H1 (cell line): ENCODE data around the gene SLC24A3. TPM values are rescaled to one million over a fixed set of nuclear protein-coding genes. Genes with fewer than 3 reads are reported as not detected.

Experiments
- CTCF ChIA-PET: fragments of 300-600 bp; sonication (Branson Sonifier 250); formaldehyde crosslinking; loops from one replicate; lab custom pipeline; 2021; ENCODE audit not compliant: partially characterized antibody; lab: Charles Lee
- POLR2A ChIA-PET: fragments of 300-600 bp; sonication (Branson Sonifier 250); formaldehyde crosslinking; loops from one replicate; lab custom pipeline; 2021; ENCODE audit warnings: inconsistent platforms; ENCODE audit not compliant: partially characterized antibody; lab: Charles Lee
- DNase-seq, 2 experiments: peaks; one replicate each; pipeline versions ENCODE4 v3.0.0 to v3.0.0-alpha.2; 2010 to 2022; ENCODE audit warnings: low spot score in 2 of 2, low read depth in 1 of 2, mixed read lengths in 1 of 2
- FAIRE-seq: peaks from 2 replicates; lab custom pipeline; 2011; peaks lifted over from hg19 to GRCh38; lab: Jason Lieb, UNC
- H2AFZ ChIP-seq: 2 replicates; pipeline ENCODE4 v1.8.1; 2012; ENCODE audit warnings: low read length, inconsistent platforms
- H2AK5ac ChIP-seq: 2 replicates; pipeline ENCODE4 v1.6.1; 2013; ENCODE audit warnings: low read depth, low read length
- H2BK120ac ChIP-seq: replicated peaks from 2 replicates; pipeline ENCODE3; 2013; ENCODE audit warnings: low read depth, low read length, inconsistent platforms
- H2BK12ac ChIP-seq: 2 replicates; pipeline ENCODE4 v1.6.1; 2013; ENCODE audit warnings: low read depth, low read length
- H2BK15ac ChIP-seq: 2 replicates; pipeline ENCODE4 v1.6.1; 2013; ENCODE audit warnings: low read length
- H2BK20ac ChIP-seq: 2 replicates; pipeline ENCODE4 v1.6.1; 2013; ENCODE audit warnings: low read length
- H2BK5ac ChIP-seq: 2 replicates; pipeline ENCODE4 v1.6.1; 2013; ENCODE audit warnings: low read depth, low read length
- H3K14ac ChIP-seq: 2 replicates; pipeline ENCODE4 v1.6.1; 2013; ENCODE audit warnings: inconsistent platforms; ENCODE audit not compliant: insufficient read length
- H3K18ac ChIP-seq: 2 replicates; pipeline ENCODE4 v1.6.1; 2013; ENCODE audit warnings: low read length; ENCODE audit errors: extremely low read depth
- H3K23ac ChIP-seq: 2 replicates; pipeline ENCODE4 v1.6.1; 2013; ENCODE audit warnings: inconsistent platforms; ENCODE audit not compliant: insufficient read length
- H3K23me2 ChIP-seq: 2 replicates; pipeline ENCODE4 v1.6.1; 2013; ENCODE audit warnings: low read depth, low read length
- H3K27ac ChIP-seq: 2 replicates; pipeline ENCODE4 v1.6.1; 2011; ENCODE audit warnings: low read depth, low read length, inconsistent platforms
- H3K27me3 ChIP-seq, 4 experiments: replicated peaks in 1 of 4; 1 replicate in 1 of 4; 2 replicates in 3 of 4; pipeline versions ENCODE4 v1.6.1 to v1.8.1; 2011 to 2013; ENCODE audit warnings: low read length in 3 of 4, mild to moderate bottlenecking in 3 of 4, inconsistent platforms in 2 of 4, mixed read lengths in 2 of 4, moderate library complexity in 1 of 4; ENCODE audit not compliant: control insufficient read depth in 3 of 4, insufficient read depth in 3 of 4; ENCODE audit errors: extremely low read depth in 1 of 4
- H3K36me3 ChIP-seq, 4 experiments: 2 replicates each; pipeline versions ENCODE4 v1.6.1 to v1.8.1; 2011 to 2013; ENCODE audit warnings: mild to moderate bottlenecking in 4 of 4, low read length in 3 of 4, moderate library complexity in 2 of 4, control low read depth in 1 of 4, inconsistent platforms in 1 of 4; ENCODE audit not compliant: insufficient read depth in 4 of 4, control insufficient read depth in 2 of 4
- H3K4ac ChIP-seq: replicated peaks from 2 replicates; pipeline ENCODE3; 2013; ENCODE audit warnings: low read length, low read depth, mixed read lengths, inconsistent platforms; ENCODE audit not compliant: insufficient read length
- H3K4me1 ChIP-seq, 4 experiments: replicated peaks in 1 of 4; 1 replicate in 1 of 4; 2 replicates in 3 of 4; pipeline versions ENCODE4 v1.6.1 to v1.8.1; 2011 to 2013; ENCODE audit warnings: low read length in 3 of 4, inconsistent platforms in 2 of 4, mixed read lengths in 1 of 4; ENCODE audit not compliant: insufficient read depth in 4 of 4, control insufficient read depth in 3 of 4
- H3K4me2 ChIP-seq, 2 experiments: 2 replicates each; pipeline versions ENCODE4 v1.6.1 to v1.8.1; 2011 to 2013; ENCODE audit warnings: low read depth in 2 of 2, low read length in 2 of 2, control low read depth in 1 of 2, inconsistent platforms in 1 of 2, mild to moderate bottlenecking in 1 of 2; ENCODE audit not compliant: insufficient read depth in 1 of 2
- H3K4me3 ChIP-seq, 4 experiments: fragments of 200-600, 300-600 bp in 1 of 4; sonication (generic), shearing (Covaris generic), sonication (Bioruptor Twin) in 1 of 4; 2 replicates each; pipeline versions ENCODE4 v1.5.1 to v1.8.1; 2011 to 2016; ENCODE audit warnings: low read length in 4 of 4, low read depth in 3 of 4, control low read depth in 2 of 4, inconsistent platforms in 2 of 4, mild to moderate bottlenecking in 2 of 4, mixed read lengths in 1 of 4, moderate library complexity in 1 of 4; ENCODE audit not compliant: insufficient read depth in 2 of 4; ENCODE audit errors: extremely low read depth in 1 of 4
- H3K56ac ChIP-seq: replicated peaks from 2 replicates; pipeline ENCODE3; 2013; ENCODE audit warnings: low read depth, mild to moderate bottlenecking, mixed read lengths, low read length, inconsistent platforms; ENCODE audit not compliant: insufficient read length
- H3K79me1 ChIP-seq: 2 replicates; pipeline ENCODE4 v1.6.1; 2013; ENCODE audit warnings: low read depth, low read length, control low read depth
- H3K79me2 ChIP-seq, 2 experiments: 2 replicates each; pipeline versions ENCODE4 v1.6.1 to v1.8.1; 2012 to 2013; ENCODE audit warnings: low read length in 2 of 2, mild to moderate bottlenecking in 2 of 2, inconsistent platforms in 1 of 2; ENCODE audit not compliant: insufficient read depth in 2 of 2, control insufficient read depth in 1 of 2
- H3K9ac ChIP-seq, 4 experiments: replicated peaks in 1 of 4; 1 replicate in 1 of 4; 2 replicates in 3 of 4; pipeline versions ENCODE4 v1.6.1 to v1.8.1; 2011 to 2013; ENCODE audit warnings: low read depth in 3 of 4, low read length in 3 of 4, control low read depth in 2 of 4, mild to moderate bottlenecking in 2 of 4, moderate library complexity in 2 of 4, inconsistent platforms in 1 of 4; ENCODE audit errors: extremely low read depth in 1 of 4
- H3K9me3 ChIP-seq, 2 experiments: 2 replicates each; pipeline versions ENCODE4 v1.6.1 to v1.8.1; 2012 to 2013; ENCODE audit warnings: mild to moderate bottlenecking in 2 of 2, moderate library complexity in 2 of 2, control low read depth in 1 of 2, inconsistent platforms in 1 of 2, low read depth in 1 of 2, low read length in 1 of 2, mixed read lengths in 1 of 2; ENCODE audit not compliant: insufficient read depth in 2 of 2
- H4K20me1 ChIP-seq, 2 experiments: replicated peaks in 1 of 2; 2 replicates each; pipeline versions ENCODE3 to v1.8.1; 2011 to 2013; ENCODE audit warnings: inconsistent platforms in 2 of 2, low read length in 2 of 2, mild to moderate bottlenecking in 1 of 2; ENCODE audit not compliant: insufficient read depth in 2 of 2, control insufficient read depth in 1 of 2
- H4K5ac ChIP-seq: 2 replicates; pipeline ENCODE4 v1.6.1; 2013; ENCODE audit warnings: low read length, low read depth, mixed read lengths, inconsistent platforms; ENCODE audit not compliant: insufficient read length
- H4K8ac ChIP-seq: 2 replicates; pipeline ENCODE4 v1.8.0; 2013; ENCODE audit warnings: mild to moderate bottlenecking, moderate library complexity, low read length, inconsistent platforms; ENCODE audit not compliant: insufficient read depth; ENCODE audit errors: extremely low read depth
- H4K91ac ChIP-seq: replicated peaks from 2 replicates; pipeline ENCODE3; 2013; ENCODE audit warnings: low read length, mixed read lengths, inconsistent platforms; ENCODE audit not compliant: insufficient read length
- BCL11A ChIP-seq, 2 experiments: IDR thresholded peaks; one replicate each; pipeline ENCODE4 v1.6.1; 2011; ENCODE audit warnings: low read depth in 2 of 2, low read length in 2 of 2, mild to moderate bottlenecking in 2 of 2
- CEBPB ChIP-seq: IDR thresholded peaks from 2 replicates; pipeline ENCODE4 v1.6.1; 2012; ENCODE audit warnings: low read depth, low read length
- GTF2F1 ChIP-seq: IDR thresholded peaks from 2 replicates; pipeline ENCODE4 v1.6.1; 2012; ENCODE audit warnings: low read depth, low read length, improper control_type of control experiment, borderline replicate concordance
- HDAC6 ChIP-seq: IDR thresholded peaks from one replicate; pipeline ENCODE4 v1.7.1; 2012; ENCODE audit warnings: low read depth, mild to moderate bottlenecking, inconsistent platforms, low read length, moderate library complexity
- MAX ChIP-seq: IDR thresholded peaks from 2 replicates; pipeline ENCODE4 v1.6.1; 2012; ENCODE audit warnings: inconsistent platforms
- NRF1 ChIP-seq: IDR thresholded peaks from 2 replicates; pipeline ENCODE4 v1.6.1; 2011; ENCODE audit warnings: mild to moderate bottlenecking, low read depth, low read length, improper control_type of control experiment
- POLR2A ChIP-seq, 2 experiments: IDR thresholded peaks; 1 replicate in 1 of 2; 2 replicates in 1 of 2; pipeline ENCODE4 v1.6.1; 2011; ENCODE audit warnings: low read depth in 2 of 2, low read length in 2 of 2, mild to moderate bottlenecking in 2 of 2; ENCODE audit errors: control extremely low read depth in 1 of 2
- POLR2AphosphoS5 ChIP-seq: IDR thresholded peaks from 2 replicates; pipeline ENCODE4 v1.6.1; 2011; ENCODE audit warnings: low read depth, low read length
- RNF2 ChIP-seq: fragments of 200-900, 300-1000 bp; sonication (generic); IDR thresholded peaks from 2 replicates; pipeline ENCODE4 v1.7.1; 2016; ENCODE audit warnings: borderline replicate concordance, low read depth, mild to moderate bottlenecking, antibody characterized with exemption, low read length; ENCODE audit not compliant: poor library complexity, severe bottlenecking; ENCODE audit errors: missing control alignments
- SP4 ChIP-seq: IDR thresholded peaks from 2 replicates; pipeline ENCODE4 v1.6.1; 2012; ENCODE audit warnings: low read length, inconsistent platforms
- ZNF274 ChIP-seq: IDR thresholded peaks from 2 replicates; pipeline ENCODE4 v1.7.0; 2012; ENCODE audit warnings: low read length, borderline replicate concordance; ENCODE audit errors: extremely low read depth
- WGBS, 2 experiments: shearing (Covaris generic) in 1 of 2; methylation state at CpG; one replicate each; pipeline versions ENCODE4 v1.1.6 to v1.1.7; 2013 to 2015; ENCODE audit warnings: low lambda C conversion rate in 2 of 2, mixed read lengths in 2 of 2, inconsistent platforms in 1 of 2, low coverage in 1 of 2, missing lambda C conversion rate in 1 of 2; ENCODE audit not compliant: insufficient replicate concordance in 2 of 2, insufficient coverage in 1 of 2, insufficient read length in 1 of 2; ENCODE audit errors: extremely low coverage in 1 of 2, missing lambda C conversion rate in 1 of 2; 5-methylcytosine and 5-hydroxymethylcytosine counted together
- polyA plus RNA-seq, 7 experiments: library from polyadenylated mRNA; depleted of rRNA in 3 of 7; stranded (reverse) in 5 of 7; unstranded in 2 of 7; fragments of >200 nt in 5 of 7; fragments of 200-250 nt in 2 of 7; gene quantifications; 1 replicate in 5 of 7; 2 replicates in 1 of 7; 4 replicates in 1 of 7; pipeline versions ENCODE4 v1.2.1 to v1.2.3, GENCODE V29; 2011 to 2013; ENCODE audit warnings: missing spikeins in 2 of 7, mixed read lengths in 2 of 7
- total RNA-seq: library from RNA; stranded (reverse); fragmentation: NEBNext Ultra II Directional; extraction: Animal tissue kit (Norgen Biotek cat#: 25700); gene quantifications from 2 replicates; pipeline ENCODE4 v1.2.1, GENCODE V29; 2021

SLC24A3 gene
- total and polyA plus RNA-seq, 2 of the 8 experiments (the other 6 are each of a cell fraction or from before 2014, with no cell fraction given): 4.5 to 6.3 TPM

- no peaks in the 10 kb centered on the region for H3K4me1 ChIP-seq
- POLR2A ChIA-PET: no interaction called here
- no peak overlapping the region for H2BK12ac ChIP-seq
These were observed 508.5 kb downstream of the SLC24A3 start for GRCh38 chr20:19720991-19721390.

More at GRCh38 chr20:19720991-19721390, 508.5 kb downstream of the SLC24A3 start:
- Histone ChIP-seq H4K91ac (no peak overlapping the region), H4K20me1 (no peaks in the 10 kb centered on the region), H3K9ac (no peak overlapping the region), H3K4ac (no peak overlapping the region), H3K79me2 (no peaks in the 10 kb centered on the region), H3K14ac (no peak overlapping the region), H3K27me3 (no peaks in the 10 kb centered on the region), H3K36me3 (no peaks in the 10 kb centered on the region; a peak in 1 of 8 replicates), H3K23ac (no peak overlapping the region), H3K79me1 (no peaks in the 10 kb centered on the region), H3K56ac (no peak overlapping the region), H3K9me3 (peaks cover 0 to 17% of the 10 kb centered on the region in 2 experiments; a peak in 2 of 4 replicates), H2BK15ac (no peak overlapping the region), H2AFZ (no peak overlapping the region), H3K23me2 (peaks cover 3% of the 10 kb centered on the region; the same call in 1 of the 2 replicates), H3K4me2 (no peak overlapping the region), H3K4me3 (no peak overlapping the region), H2AK5ac (no peak overlapping the region), H2BK5ac (no peak overlapping the region), H4K5ac (no peak overlapping the region), H2BK20ac (no peak overlapping the region), H3K18ac (no peak overlapping the region), H3K27ac (no peak overlapping the region), H2BK120ac (no peak overlapping the region), H4K8ac (no peak overlapping the region)
- WGBS, 2 experiments: 96% methylated on average over 9 of the region's 18 CpGs; no CpG with 5 or more reads in 1 of the 2 experiments
- CTCF ChIA-PET: interaction anchor here (0.6 to 1.3 kb wide), 4 partner anchors 58 to 261 kb away, joined by 3 read pairs; no protein-coding TSS in a partner anchor
- DNase-seq (no peak), FAIRE-seq (no peak)
- TF ChIP-seq POLR2AphosphoS5: no peak
- no peak for TF ChIP-seq POLR2A (IDR thresholded peaks at IDR 0.05; ENCODE audit: control extremely low read depth in 1 of 2, low read depth in 2 of 2, low read length in 2 of 2)
- no peak for TF ChIP-seq SP4
- no peak for TF ChIP-seq GTF2F1
- TF ChIP-seq CEBPB: no peak
- no peak for TF ChIP-seq RNF2
- TF ChIP-seq HDAC6: no peak
- no peak for TF ChIP-seq MAX
- no peak for TF ChIP-seq BCL11A (IDR thresholded peaks at IDR 0.05; ENCODE audit: low read depth in 2 of 2, low read length in 2 of 2)
- TF ChIP-seq NRF1: no peak
- no peak for TF ChIP-seq ZNF274
